Measurements from ENCODE around the gene ACTN1.

DNA sequence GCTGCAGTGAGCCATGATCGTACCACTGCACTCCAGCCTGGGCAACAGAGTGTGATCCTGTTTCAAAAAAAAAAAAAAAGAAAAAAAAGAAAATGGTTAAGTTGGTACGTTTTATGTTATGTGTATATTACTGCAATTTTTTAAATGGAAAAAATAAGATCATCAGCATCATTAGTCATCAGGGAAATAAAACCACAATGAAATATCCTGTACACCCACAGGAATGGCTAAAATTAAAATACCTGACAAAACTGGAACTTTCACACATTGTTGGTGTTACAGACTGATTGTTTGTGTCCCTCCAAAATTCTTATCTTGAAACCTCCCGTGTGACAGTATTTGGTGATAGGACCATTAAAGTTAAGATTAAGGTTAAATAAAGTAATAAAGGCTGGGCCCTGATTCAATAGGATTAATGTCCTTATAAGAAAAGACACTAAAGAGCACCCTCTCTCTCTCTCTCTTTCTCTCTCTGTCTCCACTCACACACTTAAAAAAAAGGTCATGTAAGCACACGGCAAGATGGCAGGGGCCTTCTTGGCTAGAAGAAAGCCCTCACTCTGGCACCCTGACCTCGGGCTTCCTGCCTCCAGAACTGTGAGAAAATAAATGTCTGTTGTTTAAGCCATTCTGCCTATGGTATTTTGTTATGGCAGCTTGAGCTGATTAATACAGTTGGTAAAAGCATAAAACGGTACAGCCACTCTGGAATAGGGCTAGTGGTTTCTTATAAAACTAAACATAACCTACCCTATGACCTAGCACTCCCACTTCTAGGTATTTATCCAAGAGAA, 137.9 kb downstream of the ACTN1 start:
- no peak for TF ChIP-seq RBBP5 (IDR thresholded peaks at IDR 0.05; ENCODE audit: borderline replicate concordance, low read depth, low read length)
- TF ChIP-seq, protein P1, sequence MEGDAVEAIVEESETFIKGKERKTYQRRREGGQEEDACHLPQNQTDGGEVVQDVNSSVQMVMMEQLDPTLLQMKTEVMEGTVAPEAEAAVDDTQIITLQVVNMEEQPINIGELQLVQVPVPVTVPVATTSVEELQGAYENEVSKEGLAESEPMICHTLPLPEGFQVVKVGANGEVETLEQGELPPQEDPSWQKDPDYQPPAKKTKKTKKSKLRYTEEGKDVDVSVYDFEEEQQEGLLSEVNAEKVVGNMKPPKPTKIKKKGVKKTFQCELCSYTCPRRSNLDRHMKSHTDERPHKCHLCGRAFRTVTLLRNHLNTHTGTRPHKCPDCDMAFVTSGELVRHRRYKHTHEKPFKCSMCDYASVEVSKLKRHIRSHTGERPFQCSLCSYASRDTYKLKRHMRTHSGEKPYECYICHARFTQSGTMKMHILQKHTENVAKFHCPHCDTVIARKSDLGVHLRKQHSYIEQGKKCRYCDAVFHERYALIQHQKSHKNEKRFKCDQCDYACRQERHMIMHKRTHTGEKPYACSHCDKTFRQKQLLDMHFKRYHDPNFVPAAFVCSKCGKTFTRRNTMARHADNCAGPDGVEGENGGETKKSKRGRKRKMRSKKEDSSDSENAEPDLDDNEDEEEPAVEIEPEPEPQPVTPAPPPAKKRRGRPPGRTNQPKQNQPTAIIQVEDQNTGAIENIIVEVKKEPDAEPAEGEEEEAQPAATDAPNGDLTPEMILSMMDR (IDR thresholded peaks at IDR 0.05; ENCODE audit: control extremely low read depth in 1 of 3, insufficient read depth in 1 of 3, low read depth in 1 of 3, low read length in 3 of 3) = no peak
- TF ChIP-seq EZH2 (IDR thresholded peaks at IDR 0.05; ENCODE audit: low read depth, low read length, severe bottlenecking) = no peak
- TF ChIP-seq TEAD4 (IDR thresholded peaks at IDR 0.05; ENCODE audit: low read depth, low read length) = no peak

All from H1 (cell line).